ENCODE measurements around the gene SYT1.
"Not testable (repeated sequence)": the region's sequence is repeated elsewhere in the genome, so short reads cannot be mapped to it uniquely, and the experiment has no call there.

The SYT1 gene

DNA sequence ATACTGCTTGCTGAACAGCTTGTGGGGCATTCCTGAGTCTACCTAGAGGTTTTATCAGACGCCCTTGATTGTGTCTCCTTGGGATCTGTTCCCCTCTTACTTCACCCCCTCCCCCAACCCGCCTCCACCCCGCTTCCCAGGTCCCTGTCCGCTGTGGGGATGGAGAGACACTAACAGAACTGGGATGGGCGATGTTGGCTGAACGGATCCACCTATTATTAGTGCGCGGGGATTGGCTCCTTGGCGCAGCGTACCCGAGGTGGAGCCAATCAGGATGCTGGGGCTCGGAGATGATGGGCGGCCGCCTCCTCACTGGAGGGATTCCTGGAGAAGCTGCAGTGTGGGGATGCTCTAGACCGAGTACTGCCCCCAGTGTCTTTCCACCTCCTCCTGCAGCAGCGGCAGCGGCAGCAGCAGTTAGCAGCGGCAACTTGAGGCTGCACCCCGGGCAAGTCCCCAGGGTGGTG, at the start of gene SYT1:
TSS of gene SYT1 (plus strand) at position 372 of the 467 bp plus-strand sequence.
- DNase-seq: peak; percentile 96

DNA sequence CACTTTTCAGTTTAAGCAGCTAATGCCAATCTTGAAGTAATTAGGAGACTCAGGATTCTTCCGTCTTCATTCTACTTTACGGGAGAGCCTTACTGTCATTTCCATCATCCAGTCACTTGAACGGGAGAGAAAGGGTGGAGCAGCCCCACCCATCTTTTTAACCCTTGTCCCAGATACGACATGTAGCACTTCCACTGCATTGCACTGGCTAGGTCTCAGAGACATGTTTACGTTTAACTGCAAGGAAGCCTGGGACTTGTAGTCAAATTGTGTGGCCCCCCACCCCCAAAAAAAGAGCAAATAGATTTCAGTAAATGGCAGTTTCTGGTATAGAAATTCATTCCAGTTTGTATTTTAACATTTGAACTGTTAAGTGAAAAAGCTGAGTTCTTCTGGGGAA, 46.1 kb upstream of the SYT1 start:
- DNase-seq: no peak

DNA sequence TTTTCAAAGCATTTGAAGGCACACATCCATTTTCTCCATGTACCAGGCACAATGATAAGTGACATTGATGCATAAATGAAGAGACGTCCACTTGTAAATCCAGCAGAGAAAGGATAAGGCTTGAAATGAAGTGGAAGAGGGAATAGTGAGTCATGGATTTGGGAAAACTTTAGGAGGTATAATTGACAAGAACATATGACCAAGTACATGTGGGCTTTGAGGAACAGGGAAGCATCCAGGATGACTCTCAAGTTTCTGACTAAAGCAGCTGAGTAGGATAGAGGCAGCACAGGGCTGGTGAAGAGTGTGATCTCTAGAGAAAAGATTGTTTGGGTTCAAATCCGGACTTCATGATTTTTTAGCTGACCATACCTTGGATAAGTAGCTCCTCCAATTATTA, 43.6 kb upstream of the SYT1 start:
- DNase-seq: no peak

DNA sequence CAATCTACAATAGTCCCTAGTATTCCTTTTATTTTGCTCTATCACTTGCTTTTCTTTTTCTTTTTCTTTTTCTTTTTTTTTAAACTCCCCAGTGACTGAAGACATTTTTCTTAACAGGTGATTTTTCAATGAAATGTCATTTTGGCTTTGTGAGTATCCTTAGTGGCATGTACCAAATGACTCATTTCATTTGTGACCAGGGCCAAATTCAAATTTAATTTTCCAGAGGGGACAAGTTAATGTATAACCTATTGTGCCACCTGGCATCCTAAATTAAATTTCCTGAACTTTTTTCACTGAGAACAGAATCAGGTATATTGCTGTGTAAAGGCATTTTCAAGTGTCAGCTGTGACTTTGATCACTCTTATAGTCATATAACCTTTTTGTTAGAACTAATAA, 39.7 kb upstream of the SYT1 start:
- DNase-seq: no peak

DNA sequence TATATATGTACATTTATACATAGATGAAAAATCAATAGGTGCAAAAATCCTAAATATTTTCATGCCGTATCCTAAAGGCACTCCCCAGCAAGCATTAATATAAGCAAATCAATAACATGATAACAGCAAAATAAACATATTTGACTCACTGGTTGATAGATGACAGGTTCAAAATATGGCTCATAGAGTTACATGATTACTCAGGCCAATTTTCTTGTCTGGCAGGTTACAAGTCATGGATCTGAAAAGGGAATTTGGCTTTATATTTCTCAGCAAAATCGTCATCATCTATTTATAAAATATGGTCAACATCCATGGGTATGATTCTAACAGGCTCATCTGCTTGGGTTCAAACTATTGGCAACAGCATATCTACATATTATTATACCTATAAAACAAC, 34.9 kb upstream of the SYT1 start:
- no peak for DNase-seq

DNA sequence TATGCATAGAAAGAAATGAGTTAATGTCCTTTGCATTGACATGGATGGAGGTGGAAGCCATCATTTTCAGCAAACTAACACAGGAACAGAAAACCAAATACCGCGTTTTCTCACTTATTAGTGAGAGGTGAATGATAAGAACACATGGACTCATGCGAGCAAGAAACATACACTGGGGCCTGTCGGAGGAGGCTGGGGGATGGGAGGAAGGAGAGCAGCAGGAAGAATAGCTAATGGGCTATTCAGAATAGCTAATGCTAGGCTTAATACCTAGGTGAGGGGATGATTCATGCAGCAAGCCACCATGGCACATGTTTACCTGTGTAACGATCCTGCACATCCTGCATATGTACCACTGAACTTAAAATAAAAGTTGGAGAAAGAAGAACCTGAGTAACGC, 29.1 kb upstream of the SYT1 start:
- DNase-seq: no peak

DNA sequence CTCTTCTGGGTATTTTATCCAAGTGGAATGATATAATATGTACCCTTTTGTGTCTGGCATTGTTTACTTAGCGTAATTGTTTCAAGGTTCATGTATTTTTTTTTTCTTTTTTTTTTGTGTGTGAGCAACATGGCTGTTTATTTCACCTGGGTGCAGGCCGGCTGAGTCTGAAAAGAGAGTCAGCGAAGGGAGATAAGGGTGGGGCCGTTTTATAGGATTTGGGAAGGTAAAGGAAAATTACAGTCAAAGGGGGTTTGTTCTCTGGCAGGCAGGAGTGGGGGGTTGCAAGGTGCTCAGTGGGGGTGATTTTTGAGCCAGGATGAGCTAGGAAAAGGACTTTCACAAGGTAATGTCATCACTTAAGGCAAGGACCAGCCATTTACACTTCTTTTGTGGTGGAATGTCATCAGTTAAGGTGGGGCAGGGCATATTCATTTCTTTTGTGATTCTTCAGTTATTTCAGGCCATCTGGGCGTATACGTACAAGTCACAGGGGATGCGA, 24.0 kb upstream of the SYT1 start:
- not testable (repeated sequence) for DNase-seq

DNA sequence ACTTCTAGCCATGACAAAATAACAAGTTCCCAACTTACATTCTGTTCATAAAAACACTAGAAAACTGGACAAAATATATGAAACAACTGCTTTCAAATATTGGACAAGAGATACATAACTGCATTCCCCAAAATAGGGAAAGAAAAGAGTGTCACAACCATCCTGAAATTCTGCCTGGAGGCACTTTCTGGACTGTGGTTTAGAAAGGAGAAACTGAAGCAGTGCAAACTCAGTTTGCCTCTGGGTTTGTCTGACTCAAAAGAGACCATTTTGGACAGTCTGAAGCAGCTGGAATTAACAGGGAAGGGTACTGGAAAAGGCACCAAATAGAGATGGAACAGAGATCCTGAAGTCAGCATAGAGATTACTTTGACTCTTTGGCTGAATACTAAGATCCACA, 11.3 kb upstream of the SYT1 start:
- no peak for DNase-seq

DNA sequence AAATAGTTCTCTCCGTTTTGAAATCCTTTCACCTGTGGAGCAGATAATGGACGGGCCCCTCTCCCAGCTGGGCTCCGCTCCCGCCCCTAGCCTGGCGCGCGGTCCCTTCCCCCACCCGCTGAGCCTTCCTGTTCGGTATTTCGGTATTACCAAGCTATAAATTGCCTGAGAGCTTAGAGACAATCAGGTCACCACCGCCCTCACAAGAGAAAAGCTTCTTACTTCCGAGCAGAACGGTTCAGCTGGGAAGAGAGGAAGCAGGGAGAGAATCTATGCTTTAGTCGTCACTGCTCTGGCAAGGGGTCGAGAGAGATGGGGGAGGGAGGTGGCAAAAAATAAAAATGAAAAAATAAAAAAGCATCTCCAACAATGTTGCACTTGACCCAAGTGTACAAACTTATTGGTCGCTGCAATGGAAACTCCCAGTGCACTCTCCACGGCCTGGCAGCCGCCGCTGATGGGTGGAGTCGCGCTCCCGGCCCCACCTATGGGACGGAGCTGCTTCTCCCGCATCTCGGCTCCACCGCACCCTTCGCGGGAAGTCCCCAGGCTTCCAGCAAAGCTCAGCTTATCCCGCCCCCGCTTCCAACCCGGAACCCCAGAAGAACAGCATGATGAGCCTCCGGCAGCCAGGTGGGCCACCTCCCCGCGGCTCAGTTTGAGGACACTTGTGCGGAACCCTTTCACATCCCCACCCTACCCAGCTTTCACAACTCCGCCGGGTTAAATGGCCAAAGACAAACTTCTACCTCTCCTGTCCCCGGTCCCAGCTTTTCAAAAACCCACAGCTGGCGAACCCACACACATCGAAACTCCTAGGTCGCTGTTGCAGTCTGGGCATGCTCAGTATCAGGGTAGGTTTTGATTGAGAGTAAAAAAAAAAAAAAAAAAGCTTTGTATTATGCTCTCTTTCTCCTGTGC, 832 bp upstream of the SYT1 start:
- peak; percentile 89 for DNase-seq

DNA sequence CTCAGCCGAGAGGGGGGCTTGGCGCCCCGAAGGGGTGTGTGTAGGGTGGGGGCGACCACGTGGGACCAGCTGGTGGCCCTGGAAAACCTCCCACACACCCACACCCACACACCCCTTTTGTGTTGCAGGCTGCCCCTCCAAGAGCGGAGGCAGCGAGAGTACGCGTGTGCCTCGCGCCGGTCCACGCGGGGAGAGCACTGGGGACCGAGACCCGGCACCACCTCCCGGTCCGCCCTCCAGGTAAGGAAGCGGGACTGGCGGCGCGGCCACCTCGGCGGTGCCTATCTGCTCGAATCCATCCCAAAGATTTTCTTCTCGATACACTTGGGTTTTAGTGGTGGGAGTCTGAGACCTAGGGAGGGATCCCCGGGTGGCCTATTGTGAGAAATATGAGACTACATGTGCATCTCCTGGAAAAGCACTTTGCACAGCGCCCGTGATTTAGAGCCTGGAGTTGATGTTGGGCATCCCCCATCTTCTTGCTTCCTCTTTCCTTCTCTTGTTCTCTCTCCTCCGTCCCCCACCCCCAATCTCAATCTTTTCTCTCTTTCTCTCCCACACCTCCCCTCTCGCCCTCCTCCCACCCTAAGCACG, 393 bp downstream of the SYT1 start:
- DNase-seq: peak; percentile 73

DNA sequence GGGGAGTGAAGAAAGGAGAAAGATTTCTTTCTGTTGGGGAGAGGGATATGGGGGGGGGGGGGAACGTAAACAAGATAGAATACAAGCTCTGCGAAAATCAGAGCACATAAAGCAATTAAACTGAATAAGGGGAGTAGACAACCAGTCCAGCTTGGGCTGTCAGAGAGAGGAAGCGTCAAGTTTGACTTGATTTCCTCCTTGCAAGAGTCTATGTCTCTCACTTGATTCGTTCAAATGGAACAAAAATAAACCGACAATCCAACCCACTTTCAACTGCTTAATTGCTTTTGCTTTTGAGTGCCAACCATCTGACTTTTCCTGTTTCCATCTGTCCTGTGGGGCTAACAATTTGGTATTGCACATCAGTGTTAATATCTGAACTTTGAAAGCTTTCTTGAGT, 942 bp downstream of the SYT1 start:
- peak; percentile 41 for DNase-seq

DNA sequence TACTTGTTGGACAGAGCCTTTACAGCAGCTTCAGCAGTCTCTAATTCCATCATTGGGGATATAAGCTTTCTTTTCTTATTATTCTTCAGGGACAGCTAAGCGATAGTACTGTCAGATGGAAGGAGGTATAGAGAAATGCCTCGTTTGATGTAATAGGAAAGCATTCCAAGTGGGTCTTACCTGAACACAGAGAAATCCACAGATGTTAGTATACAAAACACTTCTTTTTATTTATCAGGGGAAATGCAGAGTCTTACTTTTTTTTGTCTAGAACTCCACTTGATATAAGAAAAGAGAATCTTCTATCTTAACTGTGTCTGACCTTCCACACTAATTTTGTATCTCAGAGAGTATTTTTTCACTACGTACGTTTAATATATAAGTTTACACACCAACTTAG, 1.9 kb downstream of the SYT1 start:
- no peak for DNase-seq

DNA sequence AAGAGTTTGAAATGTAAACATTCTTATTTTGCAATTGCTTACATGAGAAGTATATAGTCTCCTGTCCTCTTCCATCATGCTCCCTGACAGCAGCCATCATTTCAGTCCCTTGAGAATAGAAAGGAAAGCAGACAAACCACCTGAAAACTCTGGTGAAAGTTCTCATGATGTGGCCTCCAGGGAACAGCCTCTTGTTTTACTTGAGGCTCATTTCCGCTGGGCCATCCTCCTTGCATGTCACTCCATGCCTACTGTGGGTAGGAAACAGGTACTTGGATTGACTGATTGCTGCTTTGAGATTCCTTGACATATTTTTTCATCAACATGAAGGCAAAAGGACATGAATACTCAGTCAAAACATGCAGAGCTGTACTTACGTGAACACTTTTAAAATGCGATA, 6.0 kb downstream of the SYT1 start:
- no peak for DNase-seq

DNA sequence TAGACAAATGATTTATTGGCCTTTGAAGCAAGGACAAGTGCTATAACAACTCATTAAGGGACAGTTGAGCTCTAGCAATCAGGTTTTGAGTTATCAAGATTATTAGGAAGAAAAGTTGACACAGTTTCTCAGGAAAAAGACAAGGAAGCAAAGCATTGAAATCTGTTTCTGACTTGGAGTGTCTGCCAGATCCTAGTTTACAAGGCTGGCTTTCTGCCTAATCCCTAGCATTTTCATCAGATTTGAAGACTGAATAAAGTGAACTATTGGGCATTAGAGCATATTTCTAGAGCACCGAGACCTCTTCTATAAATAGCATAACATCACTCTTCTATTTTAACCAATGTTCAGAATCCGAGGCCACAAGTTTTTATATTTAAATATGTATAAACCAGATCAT, 7.0 kb downstream of the SYT1 start:
- DNase-seq: no peak

DNA sequence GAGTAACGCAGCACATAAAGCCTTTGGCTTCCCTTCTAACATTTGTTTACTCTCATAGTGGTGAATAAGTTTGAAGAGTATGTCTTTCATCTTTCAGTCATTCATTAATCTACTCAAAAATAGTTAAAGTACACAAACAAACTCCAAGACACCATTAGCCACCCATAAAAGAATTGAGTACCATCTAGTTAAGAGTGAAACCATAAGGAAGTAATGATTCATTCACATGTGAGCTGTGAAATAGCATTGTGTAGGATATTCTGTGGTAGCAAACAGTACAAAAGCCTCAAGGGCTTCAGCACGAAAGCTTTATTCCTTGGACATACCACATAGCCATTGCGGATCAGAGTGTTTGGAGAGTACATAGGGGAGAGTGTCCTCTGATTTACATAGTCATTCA, 13.9 kb downstream of the SYT1 start:
- no peak for DNase-seq

DNA sequence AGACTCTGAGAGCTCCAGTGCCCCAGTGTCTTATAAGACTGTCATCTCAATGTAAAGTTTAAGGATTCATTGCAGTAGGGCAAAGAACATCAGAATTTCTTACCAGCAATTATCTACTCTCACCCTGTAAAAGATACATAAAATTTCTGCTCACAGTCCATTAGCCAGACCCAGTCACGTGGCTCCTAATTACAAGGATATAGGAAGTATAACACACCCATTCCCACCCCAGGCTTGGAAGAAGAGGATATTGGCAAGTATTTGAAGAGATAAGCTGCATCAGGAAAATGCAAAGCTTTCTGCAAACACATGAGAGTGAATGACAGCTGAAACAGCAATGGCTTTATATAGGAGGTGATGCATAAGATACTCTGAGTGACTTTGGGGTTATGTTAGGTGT, 14.3 kb downstream of the SYT1 start:
- no peak for DNase-seq

DNA sequence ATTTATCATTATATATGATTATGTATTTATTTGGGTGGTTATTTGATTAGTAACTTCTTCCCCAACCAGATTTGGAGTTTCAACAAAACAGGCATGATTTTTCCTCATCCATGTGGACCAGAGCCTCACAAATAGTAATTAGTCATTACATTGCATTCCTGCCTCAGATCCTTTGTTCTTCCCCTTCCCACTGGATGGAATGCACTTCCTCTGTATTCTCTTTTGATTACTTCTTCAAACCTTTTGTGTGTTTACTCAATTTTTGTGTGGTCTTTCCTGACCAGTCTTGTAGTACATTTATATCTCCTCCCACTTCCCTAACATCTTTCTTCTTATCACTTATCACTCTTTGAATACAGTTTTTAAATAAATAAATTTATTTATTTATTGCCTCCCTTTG, 15.5 kb downstream of the SYT1 start:
- no peak for DNase-seq

DNA sequence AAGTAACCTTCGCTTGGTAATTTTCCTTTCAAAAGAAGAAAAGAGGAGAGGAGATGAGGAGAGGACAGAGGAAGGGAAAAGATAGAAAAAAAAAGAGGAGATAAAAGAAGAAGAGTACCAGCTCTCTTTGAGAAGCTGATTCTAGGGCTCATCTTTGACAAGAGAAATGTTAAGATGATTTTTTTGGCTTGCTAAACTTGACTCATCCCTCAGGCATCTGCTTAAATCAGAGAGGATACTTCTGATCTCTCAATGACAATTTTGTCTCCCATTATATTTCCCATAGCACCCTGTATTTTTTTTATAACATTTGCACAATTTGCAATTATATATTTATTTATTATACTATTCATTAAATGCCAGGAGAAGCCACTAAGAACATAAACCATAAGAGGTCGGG, 17.1 kb downstream of the SYT1 start:
- DNase-seq: no peak

DNA sequence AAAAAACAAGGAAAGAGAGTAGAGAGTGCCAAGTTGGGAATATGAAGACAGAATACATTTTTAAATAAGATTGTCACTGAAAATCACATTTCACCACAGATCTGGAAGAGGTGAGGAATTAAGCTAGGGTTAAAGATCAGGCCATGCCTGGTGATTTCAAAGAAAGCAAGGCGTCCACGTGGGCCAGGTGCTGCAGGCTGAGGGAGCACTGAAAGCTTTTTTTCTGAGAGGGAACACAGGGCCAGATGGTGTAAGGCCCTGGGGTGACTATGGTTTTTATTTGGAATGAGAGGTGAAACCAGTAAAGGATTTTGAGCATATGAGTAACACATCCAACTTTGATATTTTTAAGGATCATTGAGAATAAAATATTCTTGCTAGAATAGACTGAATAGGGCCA, 20.9 kb downstream of the SYT1 start:
- peak; percentile 38 for DNase-seq

DNA sequence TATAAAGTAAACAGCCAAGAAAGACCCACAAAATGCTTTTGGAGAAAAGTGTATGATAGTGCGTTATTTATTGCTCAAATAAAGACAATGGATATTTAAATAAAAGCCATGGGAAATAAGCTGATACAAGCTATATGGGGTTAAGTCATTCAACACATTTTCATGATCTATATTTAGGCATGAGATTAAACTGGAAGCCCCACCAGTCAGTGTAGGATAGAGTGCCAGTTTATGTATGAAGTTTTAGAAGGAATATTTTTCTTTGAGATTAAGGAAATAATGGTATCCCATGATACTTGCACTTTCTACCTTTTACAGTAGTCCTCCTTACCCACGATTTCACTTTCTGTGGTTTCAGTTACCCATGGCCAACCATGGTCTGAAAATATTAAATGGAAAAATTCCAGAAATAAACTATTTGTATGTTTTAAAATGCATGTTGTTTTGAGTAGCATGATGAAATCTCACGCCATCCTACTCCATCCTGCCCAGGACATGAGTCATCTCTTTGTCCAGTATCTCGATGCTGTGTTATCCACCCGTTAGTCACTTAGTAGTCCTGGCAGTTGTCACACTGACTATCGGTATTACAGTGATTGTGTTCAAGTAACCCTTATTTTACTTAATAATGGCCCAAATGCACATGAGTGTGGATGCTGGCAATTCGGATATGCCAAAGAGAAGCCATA, 22.3 kb downstream of the SYT1 start:
- DNase-seq: no peak

DNA sequence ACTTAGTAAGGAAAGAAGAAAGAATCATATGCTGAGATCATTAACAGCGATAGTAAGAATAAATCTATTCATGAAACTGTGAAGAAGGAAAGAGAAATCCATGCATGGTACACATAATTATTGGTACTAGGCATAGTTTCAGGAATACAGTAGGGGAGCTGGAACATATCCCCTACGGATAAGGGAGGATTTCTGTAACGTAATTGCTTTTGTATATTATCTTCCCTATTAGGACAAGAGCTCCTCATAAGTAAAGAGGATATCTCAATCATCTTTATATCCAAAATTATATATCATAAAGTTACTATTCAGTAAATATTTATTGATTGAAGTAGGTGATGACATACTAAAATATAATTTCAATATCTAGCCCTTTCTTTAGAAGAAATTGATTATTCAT, 22.9 kb downstream of the SYT1 start:
- no peak for DNase-seq

DNA sequence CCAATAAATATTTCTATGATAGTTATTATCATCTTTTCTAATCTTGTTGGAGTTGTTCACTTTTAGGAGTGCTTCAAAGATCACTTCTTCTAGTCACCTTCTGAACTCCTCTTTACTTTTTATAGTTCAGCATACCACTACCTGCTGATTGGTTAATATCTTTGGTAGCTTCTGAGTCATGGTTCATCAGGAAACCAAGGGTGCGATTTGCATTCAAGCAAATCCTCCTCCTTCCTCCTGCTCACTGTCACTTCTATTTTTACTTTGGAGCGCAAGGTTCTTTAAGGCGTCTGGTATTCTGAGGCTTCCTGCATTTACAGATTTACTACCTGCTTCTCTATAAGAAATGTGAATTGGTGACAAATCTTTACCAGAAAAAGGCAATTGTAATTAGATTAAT, 24.0 kb downstream of the SYT1 start:
- DNase-seq: no peak

DNA sequence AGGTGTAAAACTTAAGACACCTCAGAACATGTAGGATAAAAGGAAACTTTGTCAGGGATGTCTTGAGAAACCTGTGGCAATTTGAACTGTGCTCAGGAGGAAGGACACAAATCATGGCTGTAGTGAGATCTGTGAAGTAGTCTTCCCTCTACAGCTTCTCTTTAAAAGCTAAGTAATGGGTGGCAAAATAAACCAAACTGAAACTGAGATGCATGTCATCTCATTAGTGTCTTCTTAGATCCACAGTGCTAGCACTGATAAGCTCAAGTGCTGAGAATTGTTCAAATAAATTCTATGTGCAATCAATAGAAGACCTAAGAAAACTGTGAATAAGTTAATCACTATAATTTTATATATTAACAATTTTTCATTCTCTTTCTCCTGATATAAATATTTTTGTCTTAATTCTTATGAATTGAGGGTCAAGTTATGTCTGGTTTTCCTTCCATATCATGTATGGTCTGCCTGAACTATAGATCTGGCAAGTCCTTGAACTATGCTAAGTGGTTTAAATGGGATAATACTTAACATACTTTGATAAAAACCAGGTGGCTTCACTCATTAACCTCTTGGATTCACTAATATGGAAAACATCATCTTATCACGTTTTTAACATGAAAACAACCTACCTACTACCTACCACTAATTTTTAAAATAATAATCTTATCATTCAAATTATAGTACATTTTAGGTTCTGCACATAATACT, 27.2 kb downstream of the SYT1 start:
- DNase-seq: no peak
